Kidney tubule cell (primary cell): ENCODE data around the gene PIEZO2.
A peak's percentile ranks its signal among the peaks of the same experiment; 100 is the strongest.
"Not testable (repeated sequence)": the region's sequence is repeated elsewhere in the genome, so short reads cannot be mapped to it uniquely, and the experiment has no call there.

Experiments
- DNase-seq: peaks from one replicate; pipeline ENCODE4 v3.0.0-alpha.2; 2018; ENCODE audit warnings: low spot score

Gene PIEZO2

DNA sequence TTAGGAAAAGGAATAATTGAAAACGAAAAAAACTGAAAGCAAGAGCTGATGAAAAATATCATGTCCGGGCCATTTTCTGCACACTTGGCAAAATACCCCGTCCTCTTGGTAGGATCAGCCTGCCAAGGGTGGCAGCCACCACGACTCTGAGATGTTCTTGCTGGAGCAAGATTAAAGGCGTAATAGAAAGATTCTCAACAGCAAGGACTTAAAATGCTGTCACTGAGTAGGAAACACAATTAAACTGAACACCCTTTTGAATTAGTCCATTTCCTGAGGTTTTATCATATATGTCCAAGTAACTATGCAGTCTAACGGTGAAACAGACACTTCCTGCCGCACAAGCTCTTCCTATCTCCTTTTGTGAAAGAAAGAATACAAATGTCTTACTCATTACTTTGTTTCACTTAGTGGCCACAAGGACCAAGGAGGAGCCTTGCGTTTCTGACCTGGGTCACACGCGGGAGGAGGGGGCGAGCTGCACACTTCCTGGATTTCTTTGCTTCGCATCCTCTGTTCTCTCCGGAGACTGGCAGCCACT lies 222.7 kb downstream of the PIEZO2 start:
- peak; percentile 57 for DNase-seq

DNA sequence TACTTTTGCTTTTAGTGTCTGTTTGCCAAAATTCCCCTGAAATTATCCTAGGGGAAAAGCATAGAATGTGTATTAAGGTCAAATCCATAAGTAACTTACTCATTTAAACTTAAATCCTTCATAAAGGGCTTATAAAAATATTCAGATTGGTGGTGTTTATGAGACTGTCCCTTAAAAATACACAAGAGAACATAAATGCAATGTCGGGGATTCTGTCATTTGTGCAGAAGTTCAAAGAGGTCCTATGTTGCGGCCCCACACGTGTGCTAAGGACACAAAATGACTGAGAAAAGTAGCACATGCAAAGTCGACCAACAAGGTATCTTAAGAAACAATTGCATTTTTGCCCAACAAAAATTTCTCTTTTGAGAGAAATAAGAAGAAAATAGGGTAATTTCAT lies 225.1 kb downstream of the PIEZO2 start:
- no peak for DNase-seq

DNA sequence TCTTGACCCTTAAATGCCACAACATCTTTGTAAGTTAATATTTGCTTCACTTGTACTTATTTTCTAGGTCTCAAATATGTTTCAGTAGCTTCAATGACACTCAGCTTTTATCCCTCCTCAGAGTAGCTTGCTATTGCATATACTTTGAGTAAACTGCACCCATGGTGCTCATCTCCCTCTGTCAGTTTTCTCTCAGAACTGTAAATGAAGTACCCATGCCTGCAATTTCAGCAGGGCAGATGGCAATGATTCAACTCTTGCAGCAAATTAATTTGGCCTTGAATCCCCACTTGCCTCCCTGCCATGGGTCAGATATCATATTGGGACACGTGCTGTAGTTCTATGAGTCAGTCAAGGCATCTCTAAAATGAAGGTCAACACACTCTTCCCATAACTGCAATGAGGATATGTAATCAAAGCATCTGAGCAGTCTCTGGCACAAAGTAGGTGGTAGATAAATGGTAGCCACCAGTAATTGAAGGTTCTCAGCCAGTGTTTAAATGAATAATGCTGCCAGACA lies 225.8 kb downstream of the PIEZO2 start:
- DNase-seq: no peak

- DNase-seq: no peak
Observed at GRCh38 chr18:10923141-10923540, 226.2 kb downstream of the PIEZO2 start.

DNA sequence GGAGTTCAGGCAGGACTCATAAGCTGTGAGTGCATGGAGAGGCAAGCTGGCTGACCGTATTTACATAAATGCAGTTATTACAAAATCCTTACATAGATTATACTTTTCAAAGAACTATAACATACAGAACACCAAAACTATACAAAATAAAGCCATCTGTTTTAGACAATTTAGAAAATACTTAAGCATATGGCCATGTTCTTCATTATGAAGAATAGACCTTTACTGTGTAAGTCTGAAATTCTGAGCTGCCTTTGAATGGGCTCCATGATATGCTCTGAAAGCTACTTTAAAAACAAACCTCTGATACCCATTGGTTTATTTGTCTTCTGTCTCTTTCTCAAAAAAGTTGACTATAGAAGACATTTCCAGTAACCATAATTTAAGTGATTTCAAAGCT lies 226.7 kb downstream of the PIEZO2 start:
- not testable (repeated sequence) for DNase-seq

- not testable (repeated sequence) for DNase-seq
Observed at GRCh38 chr18:10920309-10920708, 229.1 kb downstream of the PIEZO2 start.

DNA sequence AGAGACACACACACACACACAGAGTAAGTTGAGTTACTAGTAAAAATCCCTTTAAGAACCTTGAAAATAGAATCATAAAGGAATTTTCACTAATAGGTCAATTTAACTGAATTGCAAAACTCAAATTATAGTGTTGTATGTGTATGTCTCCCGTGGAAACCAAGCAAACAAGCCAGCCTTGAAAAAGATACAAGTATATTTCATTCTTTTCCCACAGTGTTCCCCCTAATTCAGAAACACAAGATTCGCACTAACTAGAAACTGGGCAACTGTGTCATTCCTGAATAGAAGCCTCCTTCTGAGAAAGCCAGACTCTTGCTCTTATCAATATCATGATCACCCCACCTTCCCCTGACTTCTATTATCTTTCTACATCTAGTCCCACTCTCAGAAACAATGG lies 229.5 kb downstream of the PIEZO2 start:
- no peak for DNase-seq

GRCh38 chr18:10916865-10917264 lies 232.5 kb downstream of the PIEZO2 start:
- no peak for DNase-seq

GRCh38 chr18:10916387-10916786 lies 233.0 kb downstream of the PIEZO2 start:
- no peak for DNase-seq

DNA sequence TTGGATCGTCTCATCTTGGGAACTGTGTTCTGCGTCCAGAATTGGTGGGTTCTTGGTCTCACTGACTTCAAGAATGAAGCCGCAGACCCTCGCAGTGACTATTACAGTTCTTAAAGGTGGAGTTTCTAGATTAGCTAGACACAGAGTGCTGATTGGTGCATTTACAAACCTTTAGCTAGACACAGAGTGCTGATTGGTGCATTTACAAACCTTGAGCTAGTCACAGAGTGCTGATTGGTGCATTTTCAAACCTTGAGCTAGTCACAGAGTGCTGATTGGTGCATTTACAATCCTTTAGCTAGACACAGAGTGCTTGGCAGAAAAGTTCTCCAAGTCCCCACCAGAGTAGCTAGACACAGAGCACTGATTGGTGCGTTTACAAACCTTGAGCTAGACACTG lies 233.6 kb downstream of the PIEZO2 start:
- DNase-seq: not testable (repeated sequence)

DNA sequence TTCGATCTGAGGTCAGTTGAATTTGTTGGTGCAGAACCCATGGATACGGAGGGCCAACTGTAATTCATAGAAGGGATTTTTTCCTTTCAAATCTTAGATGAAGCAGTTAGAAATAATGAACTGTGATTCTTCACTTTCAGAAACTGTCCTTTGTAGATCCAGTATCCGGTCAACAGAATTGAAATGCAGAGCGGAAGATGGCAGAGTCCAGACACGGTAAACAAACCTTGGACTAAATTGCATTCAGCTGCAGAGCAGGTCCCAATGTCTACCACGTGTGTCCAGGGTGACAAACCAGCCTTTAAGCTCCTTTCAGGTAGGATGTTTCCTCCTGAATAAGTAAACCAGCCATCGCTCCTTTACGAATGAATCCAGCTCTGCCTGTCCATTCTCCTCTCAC lies 234.8 kb downstream of the PIEZO2 start:
- DNase-seq: not testable (repeated sequence)

- DNase-seq: no peak
Observed at GRCh38 chr18:10913919-10914318, 235.4 kb downstream of the PIEZO2 start.

- DNase-seq: peak; percentile 67
Observed at GRCh38 chr18:10912790-10913545, 236.4 kb downstream of the PIEZO2 start.

DNA sequence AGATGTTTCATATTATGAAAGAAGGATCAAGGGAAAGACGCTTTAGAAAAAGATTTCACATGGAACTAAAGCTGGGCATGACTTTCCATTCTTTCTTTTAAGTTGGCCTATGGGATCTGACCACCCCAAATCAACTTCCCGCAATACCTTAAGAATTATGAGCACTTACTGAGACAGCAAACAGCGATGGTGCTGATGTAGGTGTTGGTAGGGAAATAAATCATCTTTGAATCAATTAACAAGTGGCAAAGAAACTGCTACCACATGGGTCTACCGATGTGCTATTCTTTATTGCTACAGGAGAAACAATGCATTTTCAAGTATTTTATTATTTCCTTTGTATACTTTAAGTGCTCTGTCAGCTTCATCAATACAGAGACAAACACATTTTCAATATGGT lies 239.6 kb downstream of the PIEZO2 start:
- DNase-seq: no peak

DNA sequence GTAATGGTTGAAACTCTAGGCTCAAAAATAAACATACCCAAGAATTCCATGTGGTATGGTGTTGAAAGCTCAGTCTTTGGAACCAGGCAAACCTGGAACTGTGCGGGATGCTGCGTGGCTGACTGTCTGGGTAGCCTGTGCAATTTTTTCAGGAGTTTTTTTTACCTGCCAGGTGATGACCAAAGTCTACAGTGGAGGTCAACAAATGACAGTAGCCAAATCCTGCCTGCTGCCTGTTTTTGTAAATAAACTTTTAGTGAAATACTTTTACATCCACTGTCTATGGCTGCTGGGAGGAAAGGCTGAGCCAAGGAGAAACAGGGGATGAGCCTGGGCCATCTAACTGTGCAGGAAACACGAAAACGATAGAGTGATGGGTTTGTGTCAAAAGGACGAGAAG lies 240.6 kb downstream of the PIEZO2 start:
- no peak for DNase-seq

GRCh38 chr18:10907749-10908148 lies 241.6 kb downstream of the PIEZO2 start:
- DNase-seq: no peak

GRCh38 chr18:10901329-10901728 lies 248.0 kb downstream of the PIEZO2 start:
- no peak for DNase-seq

- peak; percentile 6 for DNase-seq
Observed at GRCh38 chr18:10900435-10900834, 248.9 kb downstream of the PIEZO2 start.

- peak; percentile 5 for DNase-seq
Observed at GRCh38 chr18:10899481-10899880, 249.9 kb downstream of the PIEZO2 start.

- DNase-seq: no peak
Observed at GRCh38 chr18:10898417-10898974, 250.9 kb downstream of the PIEZO2 start.

- no peak for DNase-seq
Observed at GRCh38 chr18:10896851-10897250, 252.5 kb downstream of the PIEZO2 start.

DNA sequence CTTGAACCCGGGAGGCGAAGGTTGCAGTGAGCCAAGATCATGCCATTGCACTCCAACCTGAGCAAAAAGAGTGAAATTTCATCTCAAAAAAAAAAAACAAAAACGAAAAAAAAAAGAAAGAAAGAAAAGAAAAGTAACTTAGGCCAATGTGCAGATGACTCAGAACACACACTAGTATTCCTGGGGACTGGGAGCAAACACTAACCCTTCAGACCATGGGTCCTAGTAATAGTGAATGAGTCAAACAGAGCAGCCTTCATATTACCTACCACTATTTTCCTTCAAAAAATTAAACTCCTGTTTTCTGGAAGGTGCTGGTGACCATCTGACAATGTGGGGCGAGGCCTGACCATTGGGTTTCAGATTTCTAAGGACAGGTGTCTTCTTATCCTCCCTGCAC lies 253.4 kb downstream of the PIEZO2 start:
- no peak for DNase-seq

GRCh38 chr18:10894501-10894900 lies 254.9 kb downstream of the PIEZO2 start:
- no peak for DNase-seq
